GM18520 (cell line): Measurements from ENCODE around the gene CTSH.

Source experiments
- ATAC-seq: cut with Tn5 transposase; IDR thresholded peaks from one replicate; pipeline ENCODE4 v1.9.1; 2021; ENCODE audit not compliant: unreplicated experiment

Gene CTSH

DNA sequence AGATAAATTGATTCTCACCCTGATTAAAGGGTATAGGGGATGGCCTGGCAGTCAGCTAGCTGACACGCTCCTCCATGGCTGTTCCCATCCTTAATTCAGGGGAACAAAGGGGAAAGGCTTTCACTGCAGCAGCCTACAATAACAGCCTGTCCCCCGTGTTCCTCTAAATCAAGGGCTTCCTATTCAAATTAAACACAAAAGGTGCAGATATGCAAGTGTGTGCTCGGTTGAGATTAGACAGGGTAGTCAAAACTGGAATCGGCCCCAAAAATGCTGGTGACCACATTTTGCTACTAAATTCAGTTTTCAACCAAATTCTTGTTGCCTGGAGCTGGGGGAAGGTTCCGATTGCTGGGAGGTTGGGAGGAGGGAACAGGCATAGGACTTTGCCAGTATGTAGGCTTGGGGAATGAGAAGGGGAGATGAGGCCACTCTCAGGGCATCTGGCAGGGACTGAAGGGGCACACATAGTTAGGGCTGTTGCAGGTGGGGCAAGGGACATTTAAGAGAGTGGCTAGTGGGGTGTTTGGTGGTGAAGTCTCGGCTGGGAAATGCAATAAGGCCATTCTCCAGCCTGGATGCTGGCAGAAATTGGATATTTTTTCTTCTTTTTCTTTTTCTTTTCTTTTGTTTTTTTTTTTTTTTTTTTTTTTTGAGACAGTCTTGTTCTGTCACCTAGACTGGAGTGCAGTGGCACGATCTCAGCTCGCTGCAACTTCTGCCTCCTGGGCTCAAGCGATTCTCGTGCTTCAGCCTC is 32.9 kb upstream of the CTSH start:
- ATAC-seq = peak; percentile 17

- peak; percentile 42 for ATAC-seq
Observed at GRCh38 chr15:78977091-78977571, 32.3 kb upstream of the CTSH start.

GRCh38 chr15:78976691-78977090 is 31.8 kb upstream of the CTSH start:
- no peak for ATAC-seq

GRCh38 chr15:78974272-78974918 is 29.5 kb upstream of the CTSH start:
- ATAC-seq = no peak

GRCh38 chr15:78969687-78970349 is 25.0 kb upstream of the CTSH start:
- no peak for ATAC-seq

GRCh38 chr15:78968539-78969271 is 23.9 kb upstream of the CTSH start:
- ATAC-seq = no peak

DNA sequence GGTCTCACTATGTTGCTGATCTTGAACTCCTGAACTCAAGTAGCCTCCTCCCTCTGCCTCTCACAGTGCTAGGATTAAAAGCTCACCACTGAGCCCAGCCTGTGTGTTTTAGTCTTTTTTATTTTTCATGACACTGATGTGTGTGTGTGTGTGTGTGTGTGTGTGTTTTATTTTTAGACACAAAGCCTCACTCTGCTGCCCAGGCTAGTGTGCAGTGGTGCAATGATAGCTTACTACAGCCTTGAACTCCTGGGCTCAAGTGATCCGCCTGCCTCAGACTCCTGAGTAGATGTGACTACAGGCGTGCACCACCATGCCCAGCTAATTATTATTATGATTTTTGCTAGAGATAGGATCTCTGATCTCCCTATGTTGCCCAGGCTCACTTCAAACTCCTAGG is 23.3 kb upstream of the CTSH start:
- no peak for ATAC-seq

DNA sequence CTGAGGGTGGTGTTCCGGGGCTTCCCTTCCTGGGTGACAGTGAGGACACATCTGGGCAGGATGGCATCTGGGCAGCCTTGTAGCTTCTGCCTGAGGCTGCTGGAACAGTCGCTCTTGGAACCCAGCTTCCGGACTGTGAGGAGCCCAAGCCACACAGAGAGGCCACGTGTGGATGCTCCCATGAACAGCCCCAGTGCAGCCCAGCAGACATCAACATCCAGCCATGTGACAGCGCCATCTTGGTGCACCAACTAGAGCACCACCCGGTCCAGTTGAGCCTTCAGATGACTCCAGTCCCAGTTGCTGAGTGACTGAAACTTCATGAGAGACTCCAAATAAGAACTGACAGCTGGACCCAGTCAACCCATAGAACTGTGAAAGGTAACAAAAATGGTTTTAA is 15.5 kb upstream of the CTSH start:
- no peak for ATAC-seq

DNA sequence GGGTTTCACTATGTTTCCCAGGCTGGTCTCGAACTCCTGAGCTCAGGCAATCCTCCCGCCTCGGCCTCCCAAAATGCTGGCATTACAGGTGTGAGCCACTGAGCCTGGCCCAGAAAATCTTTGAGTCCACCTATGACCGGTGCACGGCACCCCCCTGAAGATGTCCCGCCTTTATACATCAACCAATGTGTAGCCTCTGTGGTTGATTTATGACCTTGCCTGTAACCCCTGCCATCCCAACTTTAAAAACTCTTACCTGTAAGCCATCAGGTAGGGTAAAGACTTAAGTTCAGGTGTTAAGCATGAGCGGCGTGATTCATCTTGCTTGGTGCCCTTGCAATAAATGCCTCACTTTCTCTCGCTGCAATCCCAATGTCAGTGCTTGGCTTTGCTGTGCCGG is 14.5 kb upstream of the CTSH start:
- no peak for ATAC-seq

GRCh38 chr15:78957416-78958093 is 12.7 kb upstream of the CTSH start:
- ATAC-seq = no peak

GRCh38 chr15:78956937-78957336 is 12.1 kb upstream of the CTSH start:
- no peak for ATAC-seq

DNA sequence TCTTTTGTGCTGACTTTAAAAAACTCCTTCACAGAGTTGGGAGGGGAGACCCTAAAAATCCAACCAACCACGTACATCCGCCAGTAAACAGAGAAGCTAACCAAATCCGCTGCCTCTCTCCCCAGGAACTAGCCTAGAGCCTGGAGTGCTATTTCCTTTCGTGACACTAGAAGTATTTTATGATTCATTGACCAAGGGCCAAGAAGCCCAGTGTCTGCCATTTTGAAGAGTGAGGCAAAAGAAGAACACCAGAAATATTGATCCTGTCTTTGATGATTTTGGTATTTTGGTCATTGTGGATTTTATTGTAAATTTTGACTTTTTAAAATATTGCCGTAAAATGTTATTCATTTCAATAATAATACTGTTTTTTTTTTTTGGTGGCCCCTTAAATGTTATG is 10.5 kb upstream of the CTSH start:
- ATAC-seq = no peak

- ATAC-seq = no peak
Observed at GRCh38 chr15:78951841-78952238, 7.0 kb upstream of the CTSH start.

- no peak for ATAC-seq
Observed at GRCh38 chr15:78950902-78951840, 6.3 kb upstream of the CTSH start.

GRCh38 chr15:78950343-78950742 is 5.5 kb upstream of the CTSH start:
- ATAC-seq = no peak

GRCh38 chr15:78949461-78949860 is 4.6 kb upstream of the CTSH start:
- ATAC-seq = no peak

DNA sequence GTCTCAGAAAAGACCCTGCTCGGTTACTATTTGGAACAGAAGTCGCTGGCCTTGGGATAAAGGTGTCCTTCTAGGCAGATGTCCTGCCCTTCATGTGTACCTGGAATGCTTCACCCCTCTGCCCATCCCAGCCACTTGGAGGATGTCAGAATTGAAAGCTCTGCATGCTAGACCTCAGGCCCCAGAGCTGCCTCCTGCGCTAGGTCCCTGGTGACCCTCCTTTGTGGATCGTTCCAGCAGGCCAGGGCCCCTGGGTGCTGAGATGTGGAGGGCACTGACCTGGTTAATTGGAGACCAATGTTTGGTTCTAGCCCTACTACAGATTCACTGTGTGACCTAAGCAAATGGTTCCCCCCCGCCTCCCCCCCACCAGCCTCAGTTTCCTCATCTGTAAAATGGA is 2.7 kb upstream of the CTSH start:
- ATAC-seq = no peak

- no peak for ATAC-seq
Observed at GRCh38 chr15:78946493-78946892, 1.6 kb upstream of the CTSH start.

DNA sequence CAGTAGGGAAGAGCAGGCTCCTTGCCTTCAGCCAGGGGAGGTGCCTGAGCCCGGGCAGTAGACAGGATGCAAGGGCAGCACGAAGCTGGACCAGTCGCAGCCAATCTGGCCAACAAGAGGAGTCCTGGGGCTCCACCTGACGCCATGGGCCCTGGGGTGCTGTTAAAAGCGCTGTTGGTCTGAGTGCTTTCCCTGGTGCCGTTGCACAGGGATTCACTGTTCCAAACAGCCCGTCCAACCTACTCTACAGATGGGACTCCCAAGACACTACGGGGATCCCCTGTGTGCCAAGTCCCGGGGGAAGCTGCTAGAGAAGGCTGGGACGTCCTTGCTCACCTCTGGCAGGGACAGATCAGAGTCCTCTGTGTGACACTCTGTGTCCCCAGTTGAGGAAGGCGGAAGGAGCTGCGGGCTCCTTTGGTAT is 632 bp downstream of the CTSH start:
- peak; percentile 23 for ATAC-seq

DNA sequence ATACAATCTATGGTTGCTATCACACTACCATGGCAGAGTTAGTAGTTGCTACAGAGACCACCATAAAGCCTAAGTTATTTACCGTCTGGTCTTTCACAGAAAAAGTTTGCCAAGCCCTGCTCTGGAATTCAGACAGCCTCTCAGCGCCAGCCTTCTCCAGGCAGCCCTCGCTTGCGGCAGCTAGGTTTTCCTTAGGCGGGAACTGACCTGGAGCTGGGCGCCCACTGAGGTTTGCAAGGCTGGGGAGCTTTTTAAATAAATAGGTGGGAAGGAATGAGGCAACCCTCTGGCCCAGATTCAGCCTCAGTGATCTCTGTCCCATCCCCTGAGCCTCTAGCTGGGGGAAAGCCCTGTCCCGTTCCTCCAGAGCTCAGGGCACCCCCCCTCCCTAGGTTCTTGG is 1.2 kb downstream of the CTSH start:
- no peak for ATAC-seq
